Activated naive CD8-positive, alpha-beta T cell treated with anti-CD3 and anti-CD28 coated beads for 36 hours (primary cell): Measurements from ENCODE around the gene FOXG1. TPM values are rescaled to one million over a fixed set of nuclear protein-coding genes. Genes with fewer than 3 reads are reported as not detected.

Experiments used
- DNase-seq: peaks from one replicate; pipeline ENCODE4 v3.0.0; 2021
- H3K27ac Mint-ChIP-seq: one replicate; pipeline ENCODE4 v1.8.0; 2022; ENCODE audit warnings: mild to moderate bottlenecking, moderate library complexity, mixed read lengths
- H3K27me3 Mint-ChIP-seq: one replicate; pipeline ENCODE4 v1.8.0; 2022; ENCODE audit warnings: mild to moderate bottlenecking, mixed read lengths
- H3K36me3 Mint-ChIP-seq: one replicate; pipeline ENCODE4 v1.8.0; 2021; ENCODE audit warnings: mild to moderate bottlenecking, mixed read lengths
- H3K4me1 Mint-ChIP-seq: one replicate; pipeline ENCODE4 v1.8.0; 2021; ENCODE audit warnings: mixed read lengths
- H3K4me3 Mint-ChIP-seq: one replicate; pipeline ENCODE4 v1.8.0; 2022; ENCODE audit warnings: mild to moderate bottlenecking, moderate library complexity, mixed read lengths
- H3K9me3 Mint-ChIP-seq: one replicate; pipeline ENCODE4 v1.8.0; 2022; ENCODE audit warnings: mixed read lengths
- total RNA-seq, 2 experiments: library from RNA; stranded (reverse); gene quantifications; one replicate each; pipeline ENCODE4 v1.2.3, GENCODE V29; 2021

FOXG1 gene
- total RNA-seq, 2 experiments from 2014 or later = not detected

GRCh38 chr14:28767853-28768741 lies 1.5 kb downstream of the FOXG1 start:
- Mint-ChIP-seq H3K27ac (no peak overlapping the region), H3K36me3 (peaks cover 10% of the 10 kb centered on the region), H3K9me3 (peaks cover 14% of the 10 kb centered on the region), H3K4me1 (peaks cover 9% of the 10 kb centered on the region), H3K27me3 (peaks cover 85% of the 10 kb centered on the region), H3K4me3 (peak overlapping the region; percentile 11)
- DNase-seq = no peak

DNA sequence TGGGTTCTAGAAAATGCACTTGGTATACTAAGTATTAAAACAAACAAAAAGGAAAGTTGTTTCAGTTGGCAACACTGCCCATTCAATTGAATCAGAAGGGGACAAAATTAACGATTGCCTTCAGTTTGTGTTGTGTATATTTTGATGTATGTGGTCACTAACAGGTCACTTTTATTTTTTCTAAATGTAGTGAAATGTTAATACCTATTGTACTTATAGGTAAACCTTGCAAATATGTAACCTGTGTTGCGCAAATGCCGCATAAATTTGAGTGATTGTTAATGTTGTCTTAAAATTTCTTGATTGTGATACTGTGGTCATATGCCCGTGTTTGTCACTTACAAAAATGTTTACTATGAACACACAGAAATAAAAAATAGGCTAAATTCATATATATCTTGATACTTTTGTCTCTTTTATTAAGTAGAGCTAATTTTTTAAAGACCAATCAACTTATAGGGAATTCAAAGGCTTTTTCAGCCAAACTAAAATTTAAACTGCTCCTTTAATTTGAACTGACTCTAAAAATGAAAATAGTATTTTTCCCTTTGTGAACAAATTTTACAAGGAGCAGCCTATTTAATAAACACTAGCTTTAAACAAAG lies 2.8 kb downstream of the FOXG1 start:
- no peak for DNase-seq
- peaks cover 88% of the 10 kb centered on the region for H3K27me3 Mint-ChIP-seq
- no peak overlapping the region for H3K27ac Mint-ChIP-seq

DNA sequence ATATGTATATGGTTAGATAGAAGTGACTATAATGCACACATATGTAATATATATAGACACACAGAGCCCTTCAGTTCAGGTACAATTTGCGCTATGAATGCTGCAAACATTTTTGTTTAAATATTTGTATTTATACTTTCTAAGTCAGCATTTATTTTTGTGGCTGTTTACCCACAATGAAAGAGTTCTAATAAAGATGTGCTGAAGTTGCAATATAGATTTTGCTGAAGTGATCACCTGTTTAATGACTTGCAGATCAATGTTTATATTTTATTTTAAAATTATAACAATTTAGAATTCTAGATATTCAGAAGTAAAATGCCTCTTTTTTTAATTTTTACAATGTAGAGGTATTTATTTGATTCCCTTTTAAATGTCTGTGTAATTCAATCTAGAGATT lies 3.5 kb downstream of the FOXG1 start:
- no peak overlapping the region for H3K4me3 Mint-ChIP-seq
- H3K4me1 Mint-ChIP-seq = peaks cover 9% of the 10 kb centered on the region

More for the DNA sequence above, 2.8 kb downstream of the FOXG1 start:
- peaks cover 10% of the 10 kb centered on the region for H3K36me3 Mint-ChIP-seq
- peaks cover 9% of the 10 kb centered on the region for H3K4me1 Mint-ChIP-seq
- H3K9me3 Mint-ChIP-seq = peaks cover 20% of the 10 kb centered on the region
- no peak overlapping the region for H3K4me3 Mint-ChIP-seq

GRCh38 chr14:28770630-28771029 lies 4.0 kb downstream of the FOXG1 start:
- DNase-seq = no peak
- Mint-ChIP-seq H3K9me3 (peaks cover 18% of the 10 kb centered on the region), H3K4me1 (peaks cover 4% of the 10 kb centered on the region), H3K4me3 (no peak overlapping the region), H3K27me3 (peaks cover 88% of the 10 kb centered on the region), H3K36me3 (peaks cover 8% of the 10 kb centered on the region), H3K27ac (no peak overlapping the region)

More for the DNA sequence above, 3.5 kb downstream of the FOXG1 start:
- peaks cover 88% of the 10 kb centered on the region for H3K27me3 Mint-ChIP-seq
- H3K27ac Mint-ChIP-seq = no peak overlapping the region
- H3K9me3 Mint-ChIP-seq = peaks cover 19% of the 10 kb centered on the region
- H3K36me3 Mint-ChIP-seq = peaks cover 12% of the 10 kb centered on the region
- no peak for DNase-seq

DNA sequence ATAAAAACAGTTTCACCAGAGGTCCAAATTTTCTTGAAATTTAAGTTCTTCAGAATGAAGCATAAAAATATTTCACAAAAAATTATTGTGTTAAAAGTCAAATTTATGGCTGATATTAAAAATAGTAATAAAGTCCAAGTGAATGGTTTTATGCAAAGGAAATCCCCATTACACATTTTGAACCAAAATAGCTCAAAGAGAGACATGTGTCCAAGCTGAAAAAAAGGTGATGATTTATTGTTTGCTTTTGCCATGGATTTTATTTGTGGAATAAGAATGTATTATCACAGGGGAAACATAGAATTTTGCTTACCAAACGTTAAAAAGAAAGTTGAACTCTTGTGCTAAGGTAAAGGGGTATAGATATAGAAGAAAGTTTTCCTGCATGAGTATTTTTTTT lies 4.6 kb downstream of the FOXG1 start:
- Mint-ChIP-seq H3K36me3 (peaks cover 7% of the 10 kb centered on the region), H3K4me3 (no peak overlapping the region), H3K9me3 (peaks cover 19% of the 10 kb centered on the region), H3K4me1 (peaks cover under 1% of the 10 kb centered on the region), H3K27me3 (peaks cover 88% of the 10 kb centered on the region), H3K27ac (no peak overlapping the region)
- DNase-seq = no peak

DNA sequence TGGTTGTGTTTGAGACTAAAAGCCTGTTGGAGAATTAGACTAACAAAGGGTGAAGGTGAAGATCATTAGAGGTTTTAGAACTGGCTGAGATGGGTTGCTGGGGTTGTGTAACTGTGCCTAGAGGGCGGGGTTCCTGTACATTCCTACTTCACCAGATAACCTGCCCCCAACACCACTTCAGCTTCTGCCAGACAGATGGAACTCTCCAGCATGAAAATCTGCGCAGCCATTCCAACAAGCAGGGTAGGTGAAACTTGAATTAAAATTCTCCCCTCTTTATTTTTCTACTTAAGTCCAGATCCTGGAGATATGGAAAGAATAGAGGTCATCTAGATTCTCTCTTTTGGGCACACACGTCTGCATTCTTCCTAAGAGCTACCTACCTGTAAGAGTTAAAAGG lies 6.0 kb downstream of the FOXG1 start:
- Mint-ChIP-seq H3K4me1 (no peaks in the 10 kb centered on the region), H3K36me3 (peaks cover 6% of the 10 kb centered on the region), H3K27ac (no peak overlapping the region), H3K9me3 (peaks cover 18% of the 10 kb centered on the region), H3K27me3 (peaks cover 89% of the 10 kb centered on the region), H3K4me3 (no peak overlapping the region)
- no peak for DNase-seq

- peaks cover 89% of the 10 kb centered on the region for H3K27me3 Mint-ChIP-seq
- H3K4me1 Mint-ChIP-seq = no peaks in the 10 kb centered on the region
- DNase-seq = no peak
- H3K9me3 Mint-ChIP-seq = peaks cover 18% of the 10 kb centered on the region
- no peak overlapping the region for H3K4me3 Mint-ChIP-seq
- H3K36me3 Mint-ChIP-seq = peaks cover 4% of the 10 kb centered on the region
- H3K27ac Mint-ChIP-seq = no peak overlapping the region
These were observed 6.6 kb downstream of the FOXG1 start for GRCh38 chr14:28773176-28773575.

DNA sequence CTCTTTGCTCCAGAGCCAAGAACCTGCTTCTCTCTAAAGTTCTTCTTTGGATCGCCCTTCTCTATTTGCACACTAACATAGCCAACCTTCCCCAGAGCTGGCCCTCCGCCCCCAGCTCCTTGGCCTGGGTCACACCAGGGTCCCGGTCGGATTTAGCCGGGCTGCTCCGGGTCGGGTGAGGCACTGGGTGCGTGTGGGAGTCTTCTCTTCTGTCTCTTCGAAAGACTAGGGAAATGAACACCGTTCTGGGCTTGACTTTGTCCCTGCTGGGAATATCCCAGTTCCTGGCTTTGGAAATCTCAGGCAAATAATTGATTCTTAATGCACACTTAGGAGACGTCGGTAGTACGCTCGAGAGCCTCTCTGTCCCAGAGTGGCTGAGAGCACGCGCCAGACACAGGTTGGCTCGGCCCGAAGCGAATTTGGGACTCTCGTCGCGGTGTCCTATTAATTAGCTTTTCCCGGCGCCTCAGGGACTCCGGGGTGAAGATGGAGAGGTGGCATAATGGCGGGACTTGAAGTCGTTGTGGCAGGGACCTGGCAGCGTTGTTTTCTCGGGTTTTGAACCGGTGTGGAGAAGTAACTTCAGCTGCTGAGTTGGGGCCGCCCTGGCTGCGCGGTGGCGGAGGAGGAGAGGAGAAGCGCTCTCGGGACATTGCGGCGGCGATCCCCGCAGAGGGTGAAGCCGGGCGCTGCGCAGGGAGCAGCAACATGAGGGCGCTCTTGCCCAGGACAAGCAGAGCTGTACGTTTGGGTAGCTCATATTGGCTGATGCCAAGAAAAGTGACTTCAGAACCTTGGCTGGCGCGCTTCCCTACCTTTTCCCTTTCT lies 7.5 kb downstream of the FOXG1 start:
- H3K4me1 Mint-ChIP-seq = no peaks in the 10 kb centered on the region
- H3K27me3 Mint-ChIP-seq = peaks cover 89% of the 10 kb centered on the region
- no peak overlapping the region for H3K4me3 Mint-ChIP-seq
- DNase-seq = no peak
- H3K36me3 Mint-ChIP-seq = peaks cover 2% of the 10 kb centered on the region
- no peak overlapping the region for H3K27ac Mint-ChIP-seq
- H3K9me3 Mint-ChIP-seq = peaks cover 16% of the 10 kb centered on the region

- Mint-ChIP-seq H3K36me3 (peaks cover 2% of the 10 kb centered on the region), H3K9me3 (peaks cover 16% of the 10 kb centered on the region), H3K4me3 (no peak overlapping the region), H3K27me3 (peaks cover 94% of the 10 kb centered on the region), H3K27ac (no peak overlapping the region), H3K4me1 (no peaks in the 10 kb centered on the region)
- no peak for DNase-seq
These were observed 8.5 kb downstream of the FOXG1 start for GRCh38 chr14:28774764-28775735.

- H3K4me3 Mint-ChIP-seq = no peak overlapping the region
- peaks cover 93% of the 10 kb centered on the region for H3K27me3 Mint-ChIP-seq
- H3K9me3 Mint-ChIP-seq = peaks cover 12% of the 10 kb centered on the region
- H3K36me3 Mint-ChIP-seq = peaks cover 2% of the 10 kb centered on the region
- no peak for DNase-seq
- H3K27ac Mint-ChIP-seq = no peak overlapping the region
- H3K4me1 Mint-ChIP-seq = no peaks in the 10 kb centered on the region
These were observed 10.1 kb downstream of the FOXG1 start for GRCh38 chr14:28776482-28777266.

- Mint-ChIP-seq H3K27ac (no peak overlapping the region), H3K9me3 (peaks cover 10% of the 10 kb centered on the region), H3K36me3 (peaks cover 2% of the 10 kb centered on the region), H3K4me3 (no peak overlapping the region), H3K4me1 (no peaks in the 10 kb centered on the region), H3K27me3 (peaks cover 91% of the 10 kb centered on the region)
- DNase-seq = no peak
These were observed 11.0 kb downstream of the FOXG1 start for GRCh38 chr14:28777471-28778137.

DNA sequence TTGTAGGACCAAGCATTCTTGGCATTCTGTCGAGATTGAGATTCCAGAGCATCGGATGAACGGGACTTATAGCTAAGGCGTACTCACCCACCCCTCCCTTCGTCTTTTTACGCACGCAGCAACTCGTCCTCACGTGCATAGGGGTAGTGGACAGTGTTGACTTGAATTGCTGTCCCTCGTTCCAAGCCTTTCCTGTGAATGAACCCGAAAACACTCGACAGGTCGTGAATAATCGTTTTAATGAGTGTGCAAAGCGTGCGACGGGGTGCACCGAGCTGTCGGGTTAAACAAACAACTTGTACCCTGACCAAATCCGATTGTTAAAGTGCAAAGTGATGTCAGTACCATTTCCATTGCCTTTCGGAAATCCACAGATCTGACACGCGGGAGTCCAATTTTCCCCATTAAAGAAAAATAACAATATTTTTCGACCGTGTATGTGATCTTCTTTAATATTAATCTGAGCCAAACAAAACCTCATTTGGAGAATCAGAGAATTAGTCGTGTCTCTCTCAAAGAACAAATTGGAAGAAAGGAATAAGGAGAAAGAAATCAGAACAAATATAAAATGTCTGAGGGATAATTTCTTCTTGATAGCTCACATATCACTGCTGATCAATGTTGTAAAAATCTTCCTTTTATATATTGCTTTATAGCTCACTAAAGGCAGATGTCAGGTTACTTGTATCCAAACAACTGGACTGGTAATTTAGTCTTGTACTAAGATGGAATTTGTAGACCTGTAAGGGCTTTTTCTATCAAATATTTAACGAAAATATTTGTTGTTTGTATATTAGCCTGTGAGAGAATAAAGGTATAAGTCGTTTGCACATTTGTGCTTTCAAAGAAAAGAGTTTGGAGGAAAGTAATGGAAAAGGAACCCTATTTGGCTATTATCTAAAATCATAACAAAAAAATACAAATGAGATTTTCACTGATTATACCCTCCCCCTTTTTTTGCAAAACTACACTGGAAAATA lies 11.8 kb downstream of the FOXG1 start:
- Mint-ChIP-seq H3K27me3 (peaks cover 91% of the 10 kb centered on the region), H3K4me1 (no peaks in the 10 kb centered on the region), H3K27ac (no peak overlapping the region), H3K9me3 (peaks cover 9% of the 10 kb centered on the region), H3K36me3 (peaks cover 2% of the 10 kb centered on the region), H3K4me3 (no peak overlapping the region)
- no peak for DNase-seq
